GM06990 (cell line): ENCODE data around the gene PIM2.

ENCODE experiments used
- DNase-seq: peaks from one replicate; pipeline ENCODE4 v3.0.0-alpha.2; 2011; ENCODE audit not compliant: insufficient read length; ENCODE audit errors: extremely low read depth
- H3K27me3 ChIP-seq: replicated peaks from 2 replicates; pipeline ENCODE4 v1.6.0; 2011; ENCODE audit warnings: low read length; ENCODE audit not compliant: control insufficient read depth, insufficient read depth
- H3K36me3 ChIP-seq: 2 replicates; pipeline ENCODE4 v1.5.1; 2011; ENCODE audit warnings: low read length; ENCODE audit not compliant: control insufficient read depth, insufficient read depth
- H3K4me3 ChIP-seq: replicated peaks from 2 replicates; pipeline ENCODE4 v1.5.1; 2011; ENCODE audit warnings: low read depth, mild to moderate bottlenecking, control low read depth, low read length
- CTCF ChIP-seq: IDR thresholded peaks from 2 replicates; pipeline ENCODE4 v1.5.1; 2011; ENCODE audit warnings: low read length, control low read depth, mild to moderate bottlenecking, inconsistent platforms; ENCODE audit not compliant: insufficient read depth, poor library complexity, severe bottlenecking

PIM2 gene

GRCh38 chrX:48960291-48960690 lies 41.5 kb upstream of the PIM2 start:
- TF ChIP-seq CTCF = no peak
- no peaks in the 10 kb centered on the region; the same call in 1 of the 2 replicates for H3K36me3 ChIP-seq
- no peaks in the 10 kb centered on the region for H3K27me3 ChIP-seq
- no peak for DNase-seq
- no peak overlapping the region for H3K4me3 ChIP-seq

DNA sequence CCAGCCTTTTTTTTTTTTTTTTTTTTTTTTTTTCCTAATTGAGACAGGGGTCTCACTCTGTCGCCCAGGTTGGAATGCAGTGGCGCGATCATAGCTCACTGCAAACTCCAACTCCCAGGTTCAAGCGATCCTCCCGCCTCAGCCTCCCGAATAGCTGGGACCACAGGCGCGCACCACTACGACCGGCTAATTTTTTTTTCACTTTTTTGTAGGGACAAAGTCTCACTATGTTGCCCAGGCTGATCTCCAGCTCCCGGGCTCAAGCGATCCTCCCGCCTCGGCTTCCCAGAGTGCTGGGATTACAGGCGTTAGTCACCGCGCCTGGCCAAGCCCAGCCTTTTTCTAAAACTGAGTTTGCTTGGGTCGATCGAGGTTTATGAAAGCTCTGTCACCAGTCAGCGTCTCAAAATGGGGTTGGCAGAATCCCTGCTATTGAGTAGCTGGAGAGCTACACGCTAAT lies 39.8 kb upstream of the PIM2 start:
- H3K4me3 ChIP-seq = peak overlapping the region; percentile 49
- no peak for DNase-seq
- H3K27me3 ChIP-seq = no peaks in the 10 kb centered on the region

GRCh38 chrX:48957827-48958634 lies 39.2 kb upstream of the PIM2 start:
- Histone ChIP-seq H3K27me3 (no peaks in the 10 kb centered on the region), H3K36me3 (no peaks in the 10 kb centered on the region; the same call in none of the 2 replicates), H3K4me3 (peak overlapping the region; percentile 71)
- no peak for TF ChIP-seq CTCF
- peak; percentile 97 for DNase-seq

More for the DNA sequence above, 39.8 kb upstream of the PIM2 start:
- no peaks in the 10 kb centered on the region; the same call in none of the 2 replicates for H3K36me3 ChIP-seq
- no peak for TF ChIP-seq CTCF

- Histone ChIP-seq H3K27me3 (no peaks in the 10 kb centered on the region), H3K36me3 (no peaks in the 10 kb centered on the region; the same call in none of the 2 replicates), H3K4me3 (peak within 1 kb of the TSS; percentile 71)
- peak; percentile 78 for DNase-seq
- TF ChIP-seq CTCF = no peak
These were observed 38.6 kb upstream of the PIM2 start, which contains the start of gene OTUD5 for GRCh38 chrX:48957477-48957826. Gene OTUD5 (minus strand): TSS chrX:48957607. CDS start chrX:48957570, 37 bp downstream.

DNA sequence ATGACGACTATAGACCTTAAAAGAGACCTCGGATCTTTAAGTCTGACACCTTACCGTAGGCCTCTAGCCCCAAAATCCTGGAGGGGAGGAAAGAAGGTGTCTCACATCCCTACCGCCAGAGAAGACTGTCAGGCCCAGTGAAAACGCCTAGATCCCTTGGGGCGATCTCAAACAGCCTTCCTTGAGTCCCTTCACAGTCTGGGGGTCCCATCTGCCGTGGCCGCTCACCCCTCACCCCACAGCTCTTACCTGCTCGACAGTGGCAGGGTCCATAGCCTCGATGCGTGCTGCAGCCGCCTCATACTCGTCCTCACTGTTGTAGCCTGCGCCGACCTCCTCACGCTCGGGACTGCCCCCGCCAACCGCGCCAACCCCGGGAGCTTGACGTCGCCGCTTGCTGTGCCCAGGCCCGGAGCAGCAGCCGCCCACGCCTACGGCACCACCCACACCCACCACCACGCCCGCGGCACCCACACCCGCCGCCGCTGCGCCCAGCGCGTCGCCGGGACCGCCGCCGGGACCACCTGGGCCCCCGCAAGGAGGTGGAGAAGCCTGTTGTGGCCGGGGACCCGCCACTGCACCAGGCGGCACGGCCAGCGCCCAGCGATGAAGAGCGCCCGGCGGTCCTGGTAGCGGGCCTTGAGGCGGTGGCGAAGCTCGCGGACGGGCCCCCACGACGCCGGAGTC lies 38.0 kb upstream of the PIM2 start:
- TF ChIP-seq CTCF = no peak
- H3K4me3 ChIP-seq = peak overlapping the region; percentile 69
- DNase-seq = peak; percentile 54

More for the DNA sequence above, 38.0 kb upstream of the PIM2 start:
- H3K27me3 ChIP-seq = no peaks in the 10 kb centered on the region
- H3K36me3 ChIP-seq = no peaks in the 10 kb centered on the region; the same call in none of the 2 replicates
